Calu3 (cell line): Measurements from ENCODE around the gene PIGU. TPM values are rescaled to one million over a fixed set of nuclear protein-coding genes. Genes with fewer than 3 reads are reported as not detected.
"Not testable (repeated sequence)": the region's sequence is repeated elsewhere in the genome, so short reads cannot be mapped to it uniquely, and the experiment has no call there.

Source experiments
- BruUV-seq: library from RNA; stranded (reverse); fragments of 400-500 nt; replicated peaks from 2 replicates; lab custom pipeline; 2021; lab: Mats Ljungman, UMichigan
- CTCF ChIA-PET: fragments of 300-600 bp; sonication (Branson Sonifier 250); formaldehyde crosslinking; loops from one replicate; lab custom pipeline; 2022; ENCODE audit warnings: antibody characterized with exemption; lab: Charles Lee
- DNase-seq: peaks from one replicate; pipeline ENCODE4 v3.0.0; 2022
- H3K27ac Mint-ChIP-seq: one replicate; pipeline ENCODE4 v1.8.0; 2022; ENCODE audit warnings: mixed read lengths; ENCODE audit not compliant: unreplicated experiment
- H3K27me3 Mint-ChIP-seq: one replicate; pipeline ENCODE4 v1.8.0; 2022; ENCODE audit warnings: mixed read lengths; ENCODE audit not compliant: unreplicated experiment
- H3K36me3 Mint-ChIP-seq: one replicate; pipeline ENCODE4 v1.8.0; 2022; ENCODE audit warnings: mild to moderate bottlenecking, moderate library complexity, mixed read lengths; ENCODE audit not compliant: insufficient read depth, unreplicated experiment
- H3K4me1 Mint-ChIP-seq: one replicate; pipeline ENCODE4 v1.8.0; 2022; ENCODE audit warnings: mild to moderate bottlenecking, low read depth, mixed read lengths; ENCODE audit not compliant: unreplicated experiment
- H3K4me3 Mint-ChIP-seq: one replicate; pipeline ENCODE4 v1.8.0; 2022; ENCODE audit warnings: mild to moderate bottlenecking, low read depth, moderate library complexity, mixed read lengths; ENCODE audit not compliant: unreplicated experiment
- H3K9me3 Mint-ChIP-seq: one replicate; pipeline ENCODE4 v1.8.0; 2022; ENCODE audit warnings: low read depth, mixed read lengths; ENCODE audit not compliant: unreplicated experiment
- intact Hi-C: fragments of 100-400 bp; cut with micrococcal nuclease; formaldehyde crosslinking; loops from one replicate; pipeline ENCODE4 v1.10.0; 2022; ENCODE audit not compliant: unreplicated experiment
- total RNA-seq: library from RNA; stranded (reverse); gene quantifications from 2 replicates; pipeline ENCODE4 v1.2.3, GENCODE V29; 2022
- TF ChIP-seq, protein P1 (sequence below): fragments of 200-600 bp; IDR thresholded peaks from one replicate; pipeline ENCODE4 v1.8.0; 2022; ENCODE audit warnings: antibody characterized with exemption; ENCODE audit not compliant: unreplicated experiment

The PIGU gene
- total RNA-seq, 1 experiment from 2014 or later = 42.8 TPM

DNA sequence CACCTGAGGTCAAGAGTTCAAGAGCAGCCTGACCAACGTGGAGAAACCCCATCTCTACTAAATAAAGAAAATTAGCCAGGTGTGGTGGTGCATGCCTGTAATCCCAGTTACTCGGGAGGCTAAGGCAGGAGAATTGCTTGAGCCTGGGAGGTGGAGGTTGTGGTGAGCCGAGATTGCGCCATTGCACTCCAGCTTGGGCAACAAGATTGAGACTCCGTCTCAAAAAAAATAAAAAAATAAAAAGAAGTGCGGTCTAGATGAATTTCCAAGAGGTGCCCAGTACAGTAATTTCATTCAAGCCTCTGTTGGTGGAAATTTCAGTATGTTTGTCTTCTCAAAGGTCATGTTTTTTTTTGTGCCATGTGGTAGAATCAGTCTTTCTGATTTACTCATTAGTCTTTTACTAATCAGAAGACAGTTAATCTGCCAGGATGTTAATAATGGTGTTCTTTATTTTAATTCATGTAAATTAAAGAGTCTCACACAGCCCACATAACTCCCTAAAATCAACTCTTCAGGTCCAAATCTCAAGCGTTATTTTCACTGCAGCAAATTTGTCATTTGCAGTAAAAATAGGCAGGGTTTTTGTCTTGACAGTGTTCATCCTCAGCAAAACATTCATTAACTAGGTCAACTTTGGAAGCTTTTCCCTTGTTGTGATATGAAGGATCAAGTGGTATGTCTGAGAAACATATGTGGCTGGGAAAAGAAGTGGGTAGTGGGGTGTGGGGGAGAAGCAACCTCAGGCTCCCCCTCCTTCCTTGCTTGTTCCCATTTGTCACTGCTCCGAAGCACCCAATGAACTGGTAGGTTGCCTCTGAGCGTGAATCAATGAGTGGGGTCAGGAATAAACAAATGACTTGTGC is 40.6 kb upstream of the PIGU start:
- BruUV-seq = no TSS peak
- peaks cover 20% of the 10 kb centered on the region for H3K4me1 Mint-ChIP-seq
- TF ChIP-seq, protein P1, sequence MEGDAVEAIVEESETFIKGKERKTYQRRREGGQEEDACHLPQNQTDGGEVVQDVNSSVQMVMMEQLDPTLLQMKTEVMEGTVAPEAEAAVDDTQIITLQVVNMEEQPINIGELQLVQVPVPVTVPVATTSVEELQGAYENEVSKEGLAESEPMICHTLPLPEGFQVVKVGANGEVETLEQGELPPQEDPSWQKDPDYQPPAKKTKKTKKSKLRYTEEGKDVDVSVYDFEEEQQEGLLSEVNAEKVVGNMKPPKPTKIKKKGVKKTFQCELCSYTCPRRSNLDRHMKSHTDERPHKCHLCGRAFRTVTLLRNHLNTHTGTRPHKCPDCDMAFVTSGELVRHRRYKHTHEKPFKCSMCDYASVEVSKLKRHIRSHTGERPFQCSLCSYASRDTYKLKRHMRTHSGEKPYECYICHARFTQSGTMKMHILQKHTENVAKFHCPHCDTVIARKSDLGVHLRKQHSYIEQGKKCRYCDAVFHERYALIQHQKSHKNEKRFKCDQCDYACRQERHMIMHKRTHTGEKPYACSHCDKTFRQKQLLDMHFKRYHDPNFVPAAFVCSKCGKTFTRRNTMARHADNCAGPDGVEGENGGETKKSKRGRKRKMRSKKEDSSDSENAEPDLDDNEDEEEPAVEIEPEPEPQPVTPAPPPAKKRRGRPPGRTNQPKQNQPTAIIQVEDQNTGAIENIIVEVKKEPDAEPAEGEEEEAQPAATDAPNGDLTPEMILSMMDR = no peak
- intact Hi-C loops = loop anchor here (10.0 kb wide), 2 partner anchors 57 to 523 kb away; no protein-coding TSS in a partner anchor
- H3K27me3 Mint-ChIP-seq = no peaks in the 10 kb centered on the region
- H3K4me3 Mint-ChIP-seq = no peak overlapping the region
- no peak overlapping the region for H3K27ac Mint-ChIP-seq
- peaks cover 51% of the 10 kb centered on the region for H3K36me3 Mint-ChIP-seq
- CTCF ChIA-PET = no interaction called here
- no peak for DNase-seq
- no peaks in the 10 kb centered on the region for H3K9me3 Mint-ChIP-seq

DNA sequence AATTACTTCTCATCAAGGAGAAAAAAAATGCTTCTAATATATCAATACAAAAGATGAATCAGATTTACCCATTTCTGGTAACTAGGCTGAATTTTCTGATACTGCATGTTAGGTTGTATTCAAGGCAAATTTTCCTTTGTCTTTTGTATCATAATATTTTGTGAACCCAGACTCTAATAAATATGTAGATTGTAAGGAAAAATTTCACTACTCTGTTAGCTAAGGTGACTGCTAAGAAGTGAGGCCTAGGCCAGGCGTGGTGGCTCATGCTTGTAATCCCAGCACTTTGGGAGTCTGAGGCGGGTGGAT is 40.0 kb upstream of the PIGU start:
- Mint-ChIP-seq H3K9me3 (no peaks in the 10 kb centered on the region), H3K27ac (no peak overlapping the region), H3K27me3 (no peaks in the 10 kb centered on the region), H3K36me3 (peaks cover 50% of the 10 kb centered on the region), H3K4me1 (peaks cover 22% of the 10 kb centered on the region), H3K4me3 (no peak overlapping the region)
- BruUV-seq = no TSS peak
- TF ChIP-seq, protein P1 = no peak
- intact Hi-C loops = loop anchor here (10.0 kb wide), 2 partner anchors 58 to 522 kb away; no protein-coding TSS in a partner anchor
- no peak for DNase-seq
- CTCF ChIA-PET = interaction anchor here (0.7 kb wide), 1 partner anchor 133 kb away, joined by 3 read pairs; no protein-coding TSS in a partner anchor

DNA sequence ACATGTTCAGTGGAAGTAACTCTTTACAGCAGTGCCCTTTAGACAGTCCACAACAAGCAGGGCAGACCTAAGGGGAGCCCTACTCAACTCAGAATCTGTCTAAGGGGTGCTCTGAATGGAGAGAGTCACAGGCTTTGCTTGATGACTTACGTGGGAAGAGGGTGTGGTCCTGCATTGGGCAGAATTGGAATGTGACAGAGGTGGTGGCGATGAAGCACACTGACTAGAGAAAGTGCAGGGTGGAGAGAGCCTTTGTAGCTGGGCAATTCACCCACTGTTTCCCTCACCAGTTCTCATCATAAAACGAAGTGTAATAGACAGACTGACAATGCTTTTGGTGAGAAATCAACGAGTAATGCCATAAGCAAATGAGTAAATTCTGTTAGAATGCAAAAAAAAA is 38.5 kb upstream of the PIGU start:
- BruUV-seq = no TSS peak
- Mint-ChIP-seq H3K4me1 (peaks cover 27% of the 10 kb centered on the region), H3K4me3 (no peak overlapping the region), H3K27me3 (peaks cover 9% of the 10 kb centered on the region), H3K36me3 (peaks cover 42% of the 10 kb centered on the region), H3K9me3 (no peaks in the 10 kb centered on the region), H3K27ac (no peak overlapping the region)
- intact Hi-C loops = loop anchor here (10.0 kb wide), 2 partner anchors 59 to 521 kb away; no protein-coding TSS in a partner anchor
- DNase-seq = no peak
- CTCF ChIA-PET = interaction anchor here (0.7 kb wide), 2 partner anchors 85 to 401 kb away, joined by 3 to 7 read pairs; no protein-coding TSS in a partner anchor
- TF ChIP-seq, protein P1 = no peak

DNA sequence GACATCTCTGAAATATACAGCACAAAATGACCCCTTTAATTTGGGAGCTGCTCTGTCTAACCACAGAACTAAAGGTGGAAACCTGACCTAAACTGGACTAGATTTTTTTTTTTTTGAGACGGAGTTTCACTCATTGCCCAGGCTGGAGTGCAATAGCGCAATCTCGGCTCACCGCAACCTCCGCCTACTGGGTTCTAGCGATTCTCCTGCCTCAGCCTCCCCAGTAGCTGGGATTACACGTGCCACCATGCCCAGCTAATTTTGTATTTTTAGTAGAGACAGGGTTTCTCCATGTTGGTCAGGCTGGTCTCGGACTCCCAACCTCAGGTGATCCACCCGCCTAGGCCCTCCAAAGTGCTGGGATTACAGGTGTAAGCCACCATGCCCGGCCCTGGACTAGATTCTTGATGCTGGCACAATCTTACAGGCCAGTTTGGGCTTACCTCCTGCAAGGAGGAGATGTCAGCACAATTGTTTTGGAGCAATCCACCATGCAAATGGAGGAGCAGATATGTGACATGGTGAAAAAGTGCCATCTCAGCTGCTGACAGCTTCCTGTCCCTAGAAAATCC is 37.1 kb upstream of the PIGU start:
- BruUV-seq = not testable (repeated sequence)

More for the DNA sequence above, 37.1 kb upstream of the PIGU start:
- intact Hi-C loops = loop anchor here (10.0 kb wide), 2 partner anchors 61 to 519 kb away; no protein-coding TSS in a partner anchor
- H3K27me3 Mint-ChIP-seq = peaks cover 17% of the 10 kb centered on the region
- not testable (repeated sequence) for H3K9me3 Mint-ChIP-seq, H3K4me3 Mint-ChIP-seq, DNase-seq
- peaks cover 52% of the 10 kb centered on the region for H3K36me3 Mint-ChIP-seq
- H3K4me1 Mint-ChIP-seq = peaks cover 33% of the 10 kb centered on the region
- CTCF ChIA-PET = interaction anchor here (0.6 to 2.1 kb wide), 10 partner anchors 10 to 416 kb away, joined by 3 to 17 read pairs (median 4); partner anchors contain the start of gene TP53INP2
- H3K27ac Mint-ChIP-seq = peak overlapping the region; percentile 18
